Testis (tissue), 3 donors: ENCODE data around the gene WIF1. TPM values are rescaled to one million over a fixed set of nuclear protein-coding genes. Genes with fewer than 3 reads are reported as not detected.

ENCODE experiments used
- DNase-seq: peaks from one replicate; pipeline ENCODE4 v3.0.0-alpha.2; 2019
- H3K27ac ChIP-seq, 2 donors: fragments of 200-600 bp; sonication (generic); one replicate each; pipeline ENCODE4 v1.5.1; 2019
- H3K27me3 ChIP-seq: fragments of 200-600 bp; sonication (generic); one replicate; pipeline ENCODE4 v1.5.1; 2019
- H3K36me3 ChIP-seq: fragments of 200-600 bp; sonication (generic); one replicate; pipeline ENCODE4 v1.5.1; 2017; ENCODE audit warnings: low read depth; ENCODE audit errors: missing control alignments
- H3K4me1 ChIP-seq: fragments of 200-600 bp; sonication (generic); one replicate; pipeline ENCODE4 v1.5.1; 2019
- H3K4me3 ChIP-seq, 2 donors: fragments of 200-600 bp; sonication (generic); one replicate each; pipeline ENCODE4 v1.5.1; 2017 to 2019
- H3K9me3 ChIP-seq: fragments of 200-600 bp; sonication (generic); one replicate; pipeline ENCODE4 v1.5.1; 2017
- CTCF ChIP-seq, 3 experiments: fragments of 450-650 bp in 2 of 3; fragments of 200-600 bp in 1 of 3; sonication (generic) in 1 of 3; IDR thresholded peaks; one replicate each; pipeline ENCODE4 v1.5.1; 2016 to 2019; ENCODE audit warnings: antibody characterized with exemption in 3 of 3, mild to moderate bottlenecking in 2 of 3, moderate library complexity in 1 of 3
- POLR2A ChIP-seq: fragments of 450-650 bp; IDR thresholded peaks from one replicate; pipeline ENCODE4 v1.6.1; 2017; ENCODE audit warnings: antibody characterized with exemption, mild to moderate bottlenecking, moderate library complexity
- WGBS, 2 donors: methylation state at CpG; one replicate each; pipeline ENCODE4 v1.1.5; 2018; 5-methylcytosine and 5-hydroxymethylcytosine counted together
- intact Hi-C: fragments of 100-400 bp; cut with DNase I; formaldehyde crosslinking; loops from one replicate; pipeline ENCODE4 v1.15.1; 2023; ENCODE audit warnings: low total_unique reads
- polyA plus RNA-seq: library from polyadenylated mRNA; stranded (reverse); fragments of 350-450 nt; fragmentation: Illumina TruSeq; extraction: RNeasy Lipid Tissue Mini Kit (QIAGEN cat#74804); gene quantifications from one replicate; pipeline ENCODE4 v1.2.3, GENCODE V29; 2014; ENCODE audit warnings: low read depth, low replicate concordance; ENCODE audit not compliant: insufficient read depth
- total RNA-seq, 2 donors: library from RNA; depleted of rRNA; stranded (reverse); fragments of >200 nt; gene quantifications; one replicate each; pipeline ENCODE4 v1.2.3, GENCODE V29; 2016

The WIF1 gene
- total and polyA plus RNA-seq, 3 donors from 2014 or later = 0.87 to 4.5 (median 3.1) TPM

- Histone ChIP-seq H3K27ac (no peak overlapping the region), H3K27me3 (no peaks in the 10 kb centered on the region), H3K9me3 (no peaks in the 10 kb centered on the region), H3K36me3 (no peaks in the 10 kb centered on the region), H3K4me1 (no peaks in the 10 kb centered on the region), H3K4me3 (no peak overlapping the region)
- WGBS, 2 donors = 41 to 56% methylated on average over 1 of the region's 1 CpG
- intact Hi-C loops = no loop called here
- no peak for DNase-seq
- TF ChIP-seq POLR2A (no peak), CTCF (IDR thresholded peaks at IDR 0.05) (no peak)
Observed at GRCh38 chr12:65022960-65023359, 98.1 kb downstream of the WIF1 start.

- no peaks in the 10 kb centered on the region for H3K4me1 ChIP-seq
- no peak for TF ChIP-seq POLR2A
- no peaks in the 10 kb centered on the region for H3K36me3 ChIP-seq
- H3K9me3 ChIP-seq = no peaks in the 10 kb centered on the region
- DNase-seq = no peak
- H3K27ac ChIP-seq = no peak overlapping the region
- 77 to 81% methylated on average over 3 of the region's 3 CpGs for WGBS, 2 donors
- no peaks in the 10 kb centered on the region for H3K27me3 ChIP-seq
- intact Hi-C loops = no loop called here
- no peak overlapping the region for H3K4me3 ChIP-seq
Observed at GRCh38 chr12:65022421-65022820, 98.7 kb downstream of the WIF1 start.

GRCh38 chr12:65019696-65020234 lies 101.3 kb downstream of the WIF1 start:
- no peaks in the 10 kb centered on the region for H3K4me1 ChIP-seq
- DNase-seq = no peak
- intact Hi-C loops = no loop called here
- WGBS, 2 donors = 62 to 83% methylated on average over 4 of the region's 4 CpGs
- no peaks in the 10 kb centered on the region for H3K27me3 ChIP-seq
- H3K36me3 ChIP-seq = no peaks in the 10 kb centered on the region
- H3K9me3 ChIP-seq = no peaks in the 10 kb centered on the region
- H3K4me3 ChIP-seq = no peak overlapping the region
- no peak overlapping the region for H3K27ac ChIP-seq
- TF ChIP-seq CTCF (IDR thresholded peaks at IDR 0.05) = no peak
- no peak for TF ChIP-seq POLR2A

- H3K4me1 ChIP-seq = no peaks in the 10 kb centered on the region
- intact Hi-C loops = no loop called here
- DNase-seq = no peak
- no peaks in the 10 kb centered on the region for H3K27me3 ChIP-seq
- no peaks in the 10 kb centered on the region for H3K36me3 ChIP-seq
- no peak overlapping the region for H3K27ac ChIP-seq
- H3K4me3 ChIP-seq = no peak overlapping the region
- TF ChIP-seq CTCF (IDR thresholded peaks at IDR 0.05) (no peak), POLR2A (no peak)
- H3K9me3 ChIP-seq = no peaks in the 10 kb centered on the region
Observed at GRCh38 chr12:65016881-65017650, 104.0 kb downstream of the WIF1 start.

GRCh38 chr12:65015850-65016249 lies 105.3 kb downstream of the WIF1 start:
- Histone ChIP-seq H3K4me3 (no peak overlapping the region), H3K4me1 (no peaks in the 10 kb centered on the region), H3K27me3 (no peaks in the 10 kb centered on the region), H3K9me3 (no peaks in the 10 kb centered on the region), H3K27ac (no peak overlapping the region), H3K36me3 (no peaks in the 10 kb centered on the region)
- 86 to 87% methylated on average over 6 of the region's 6 CpGs for WGBS, 2 donors
- TF ChIP-seq POLR2A = no peak
- no peak for TF ChIP-seq CTCF (IDR thresholded peaks at IDR 0.05)
- no peak for DNase-seq
- intact Hi-C loops = no loop called here
